OCI-LY7 (cell line): ENCODE data around the gene KCNK7. TPM values are rescaled to one million over a fixed set of nuclear protein-coding genes. Genes with fewer than 3 reads are reported as not detected.

ENCODE experiments used
- BruUV-seq: library from RNA; stranded (reverse); fragments of 400-500 nt; replicated peaks from 2 replicates; lab custom pipeline; 2021; lab: Mats Ljungman, UMichigan
- CTCF ChIA-PET: fragments of 300-600 bp; sonication (Branson Sonifier 250); formaldehyde crosslinking; loops from one replicate; lab custom pipeline; 2022; ENCODE audit warnings: antibody characterized with exemption; ENCODE audit not compliant: unreplicated experiment; lab: Charles Lee
- POLR2A ChIA-PET: fragments of 300-600 bp; sonication (Branson Sonifier 250); formaldehyde crosslinking; loops from one replicate; lab custom pipeline; 2022; ENCODE audit warnings: antibody characterized with exemption; lab: Charles Lee
- DNase-seq: peaks from one replicate; pipeline ENCODE4 v3.0.0-alpha.2; 2015; ENCODE audit warnings: low spot score
- H2AFZ ChIP-seq: fragments of 200-600 bp; sonication (generic), shearing (Covaris generic); 2 replicates; pipeline ENCODE4 v1.6.1; 2014; ENCODE audit warnings: mild to moderate bottlenecking, antibody characterized with exemption, low read length, moderate library complexity
- H3K27ac ChIP-seq: fragments of 200-600 bp; sonication (generic); 2 replicates; pipeline ENCODE4 v1.5.1; 2014; ENCODE audit warnings: mixed run types, low read depth, mild to moderate bottlenecking, moderate library complexity, low read length, inconsistent platforms; ENCODE audit not compliant: poor library complexity, severe bottlenecking
- H3K36me3 ChIP-seq: fragments of 200-600 bp; sonication (generic); 2 replicates; pipeline ENCODE4 v1.6.1; 2014; ENCODE audit warnings: mild to moderate bottlenecking, antibody characterized with exemption, low read length, moderate library complexity, mixed read lengths; ENCODE audit not compliant: insufficient read depth
- H3K4me1 ChIP-seq: fragments of 200-600 bp; sonication (generic); 2 replicates; pipeline ENCODE4 v1.5.1; 2014; ENCODE audit warnings: mild to moderate bottlenecking, low read length; ENCODE audit not compliant: insufficient read depth, poor library complexity, severe bottlenecking
- H3K4me2 ChIP-seq: fragments of 200-600 bp; sonication (generic); 2 replicates; pipeline ENCODE4 v1.6.1; 2014; ENCODE audit warnings: mild to moderate bottlenecking, low read length
- H3K4me3 ChIP-seq: fragments of 200-600 bp; sonication (generic); 2 replicates; pipeline ENCODE4 v1.5.1; 2014; ENCODE audit warnings: mild to moderate bottlenecking, low read depth, low read length; ENCODE audit not compliant: poor library complexity, severe bottlenecking
- H3K79me2 ChIP-seq: fragments of 200-600 bp; sonication (generic); 2 replicates; pipeline ENCODE4 v1.6.1; 2016; ENCODE audit warnings: low read depth, mild to moderate bottlenecking, low read length, moderate library complexity, mixed read lengths; ENCODE audit not compliant: insufficient read depth
- H3K9me2 ChIP-seq: fragments of 200-600 bp; sonication (generic); 2 replicates; pipeline ENCODE4 v1.6.1; 2016; ENCODE audit warnings: mild to moderate bottlenecking, low read length, mixed read lengths; ENCODE audit not compliant: insufficient read depth
- H3K9me3 ChIP-seq: fragments of 200-600 bp; sonication (generic); 2 replicates; pipeline ENCODE4 v1.6.1; 2014; ENCODE audit warnings: mild to moderate bottlenecking, mixed run types, low read length, mixed read lengths
- H4K20me1 ChIP-seq: fragments of 200-600 bp; sonication (generic); 2 replicates; pipeline ENCODE4 v1.6.1; 2014; ENCODE audit warnings: mild to moderate bottlenecking, antibody characterized with exemption, low read length, moderate library complexity, mixed read lengths; ENCODE audit not compliant: insufficient read depth
- CTCF ChIP-seq: fragments of 200-600 bp; sonication (generic); conservative IDR thresholded peaks from 2 replicates; pipeline ENCODE4 v1.5.1; 2014; ENCODE audit warnings: mild to moderate bottlenecking, antibody characterized with exemption, low read length, moderate library complexity, mixed read lengths
- EZH2phosphoT487 ChIP-seq: fragments of 200-600 bp; sonication (generic); IDR thresholded peaks from 2 replicates; pipeline ENCODE4 v1.6.1; 2018; ENCODE audit warnings: low read depth, borderline replicate concordance, mild to moderate bottlenecking, mixed run types, antibody characterized with exemption, low read length, moderate library complexity, mixed read lengths
- intact Hi-C: fragments of 100-400 bp; cut with micrococcal nuclease; formaldehyde crosslinking; loops from one replicate; pipeline ENCODE4 v1.10.0; 2022; ENCODE audit not compliant: unreplicated experiment
- total RNA-seq, 2 experiments: library from RNA; depleted of rRNA in 1 of 2; stranded (reverse); fragments of >200 nt in 1 of 2; shearing (Covaris generic) in 1 of 2; gene quantifications; 2 replicates each; pipeline ENCODE4 v1.2.3, GENCODE V29; 2014 to 2022

The KCNK7 gene
- total RNA-seq, 2 experiments from 2014 or later, result 0.68 to 1.4 TPM

GRCh38 chr11:65551572-65552387, 43.8 kb downstream of the KCNK7 start:
- Histone ChIP-seq H3K4me1 (peaks cover 51% of the 10 kb centered on the region), H3K36me3 (no peaks in the 10 kb centered on the region), H3K27ac (peak overlapping the region; percentile 56), H3K9me3 (no peaks in the 10 kb centered on the region), H3K4me3 (no peak overlapping the region), H3K4me2 (peak overlapping the region; percentile 40), H3K9me2 (no peaks in the 10 kb centered on the region), H4K20me1 (no peaks in the 10 kb centered on the region), H2AFZ (no peak overlapping the region), H3K79me2 (no peaks in the 10 kb centered on the region)
- CTCF ChIA-PET, result interaction anchor here (0.6 to 1.2 kb wide), 2 partner anchors 14 to 53 kb away, joined by 3 read pairs; no protein-coding TSS in a partner anchor
- TF ChIP-seq CTCF (peak; percentile 82), EZH2phosphoT487 (no peak)
- DNase-seq, result peak; percentile 91
- POLR2A ChIA-PET, result interaction anchor here (0.8 to 0.9 kb wide), 3 partner anchors 9 to 137 kb away, joined by 3 to 12 read pairs (median 4); no protein-coding TSS in a partner anchor
- no TSS peak for BruUV-seq
- intact Hi-C loops, result loop anchor here (1.0 kb wide), 2 partner anchors 11 to 185 kb away; no protein-coding TSS in a partner anchor

- Histone ChIP-seq H2AFZ (no peak overlapping the region), H3K4me3 (no peak overlapping the region), H3K4me1 (peaks cover 64% of the 10 kb centered on the region), H3K4me2 (no peak overlapping the region), H3K9me3 (no peaks in the 10 kb centered on the region), H4K20me1 (no peaks in the 10 kb centered on the region), H3K36me3 (no peaks in the 10 kb centered on the region), H3K27ac (no peak overlapping the region), H3K79me2 (no peaks in the 10 kb centered on the region), H3K9me2 (no peaks in the 10 kb centered on the region)
- intact Hi-C loops, result no loop called here
- no peak for TF ChIP-seq CTCF
- TF ChIP-seq EZH2phosphoT487, result no peak
- POLR2A ChIA-PET, result interaction anchor here (0.9 kb wide), 1 partner anchor 77 kb away, joined by 3 read pairs; no protein-coding TSS in a partner anchor
- no peak for DNase-seq
- CTCF ChIA-PET, result no interaction called here
- BruUV-seq, result no TSS peak
Observed at GRCh38 chr11:65549096-65549495, 46.5 kb downstream of the KCNK7 start.

GRCh38 chr11:65548395-65548794, 47.2 kb downstream of the KCNK7 start:
- H3K79me2 ChIP-seq, result no peaks in the 10 kb centered on the region
- H3K27ac ChIP-seq, result no peak overlapping the region
- H3K4me1 ChIP-seq, result peaks cover 62% of the 10 kb centered on the region
- no peak for DNase-seq
- H3K4me3 ChIP-seq, result no peak overlapping the region
- no peaks in the 10 kb centered on the region for H3K36me3 ChIP-seq
- CTCF ChIA-PET, result no interaction called here
- H4K20me1 ChIP-seq, result no peaks in the 10 kb centered on the region
- intact Hi-C loops, result no loop called here
- no peak overlapping the region for H2AFZ ChIP-seq
- BruUV-seq, result no TSS peak
- no peak for TF ChIP-seq CTCF
- TF ChIP-seq EZH2phosphoT487, result no peak
- H3K4me2 ChIP-seq, result peak overlapping the region; percentile 82
- H3K9me2 ChIP-seq, result no peaks in the 10 kb centered on the region
- POLR2A ChIA-PET, result interaction anchor here (0.9 kb wide), 1 partner anchor 76 kb away, joined by 3 read pairs; no protein-coding TSS in a partner anchor
- H3K9me3 ChIP-seq, result no peaks in the 10 kb centered on the region
